HuH-7 (cell line): ENCODE measurements around the gene PRM3.

Source experiments
- DNase-seq: peaks from one replicate; pipeline ENCODE4 v3.0.0; 2011; ENCODE audit warnings: low spot score

Gene PRM3

DNA sequence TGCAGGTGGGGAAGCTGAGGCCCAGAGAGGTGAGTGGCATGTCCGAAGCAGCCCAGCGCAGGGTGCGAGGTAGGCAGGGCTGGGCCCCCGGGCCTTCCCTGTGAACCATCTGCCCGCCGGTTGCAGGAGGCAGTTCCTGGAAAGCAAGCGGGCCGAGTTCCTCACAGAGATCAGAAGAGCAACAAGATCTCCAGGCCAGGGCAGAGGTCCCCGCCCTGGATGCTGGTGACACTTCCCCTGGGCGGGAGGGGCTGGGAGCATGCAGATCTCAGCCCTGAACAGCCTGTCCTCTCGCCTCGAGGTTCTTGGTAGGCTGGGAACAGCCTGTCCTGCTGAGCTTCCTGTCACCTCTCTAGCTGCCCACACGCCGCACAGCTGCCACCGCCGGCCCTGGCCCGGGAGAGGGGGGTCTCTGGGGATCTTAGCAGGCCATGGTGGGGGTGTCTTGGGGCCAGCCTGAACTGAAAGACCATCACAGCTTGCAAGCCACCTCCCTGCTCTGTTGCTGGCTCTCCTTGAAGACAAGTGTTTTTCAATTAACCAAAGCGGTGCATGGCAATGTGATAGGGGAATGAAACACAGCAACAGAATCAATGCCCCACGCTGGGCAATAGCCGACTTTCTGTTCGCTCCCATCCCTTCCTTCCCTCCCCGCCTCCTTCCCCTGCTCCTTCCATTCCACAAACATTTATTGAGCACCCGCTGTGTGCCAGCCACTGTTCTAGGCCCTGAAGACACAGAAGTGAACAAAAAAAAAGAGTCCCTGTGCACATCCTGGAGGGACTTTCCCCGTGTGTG is 49.1 kb downstream of the PRM3 start:
- DNase-seq: peak; percentile 34
